AG04449 (cell line): Measurements from ENCODE around the gene CHKA.

Source experiments
- CTCF ChIA-PET: fragments of 350-600 bp; formaldehyde crosslinking; extraction: SDS; loops from one replicate; lab custom pipeline; 2021; ENCODE audit warnings: antibody characterized with exemption; lab: Yijun Ruan, JAX
- POLR2A ChIA-PET: fragments of 400-600, 350-600 bp; formaldehyde crosslinking; extraction: SDS; loops from one replicate; lab custom pipeline; 2020; ENCODE audit warnings: antibody characterized with exemption, inconsistent platforms; lab: Yijun Ruan, JAX
- DNase-seq: peaks from one replicate; pipeline ENCODE4 v3.0.0-alpha.2; 2010; ENCODE audit warnings: low read depth, low spot score
- H3K4me3 ChIP-seq: 2 replicates; pipeline ENCODE4 v1.5.1; 2011; ENCODE audit warnings: low read depth, mild to moderate bottlenecking, control low read depth, low read length
- TF ChIP-seq, protein P1 (sequence below): IDR thresholded peaks from one replicate; pipeline ENCODE4 v1.5.1; 2011; ENCODE audit warnings: mild to moderate bottlenecking, moderate library complexity, low read length, control low read depth, inconsistent platforms; ENCODE audit not compliant: insufficient read depth; ENCODE audit errors: missing control alignments

The CHKA gene

GRCh38 chr11:68019486-68019885 is 101.7 kb downstream of the CHKA start:
- CTCF ChIA-PET, result interaction anchor here (1.3 kb wide), 1 partner anchor 8 kb away, joined by 3 read pairs; no protein-coding TSS in a partner anchor
- DNase-seq, result no peak
- POLR2A ChIA-PET, result interaction anchor here (1.2 kb wide), 1 partner anchor 9 kb away, joined by 5 read pairs; the partner anchor contains the start of gene ALDH3B1
- no peak overlapping the region for H3K4me3 ChIP-seq
- TF ChIP-seq, protein P1, sequence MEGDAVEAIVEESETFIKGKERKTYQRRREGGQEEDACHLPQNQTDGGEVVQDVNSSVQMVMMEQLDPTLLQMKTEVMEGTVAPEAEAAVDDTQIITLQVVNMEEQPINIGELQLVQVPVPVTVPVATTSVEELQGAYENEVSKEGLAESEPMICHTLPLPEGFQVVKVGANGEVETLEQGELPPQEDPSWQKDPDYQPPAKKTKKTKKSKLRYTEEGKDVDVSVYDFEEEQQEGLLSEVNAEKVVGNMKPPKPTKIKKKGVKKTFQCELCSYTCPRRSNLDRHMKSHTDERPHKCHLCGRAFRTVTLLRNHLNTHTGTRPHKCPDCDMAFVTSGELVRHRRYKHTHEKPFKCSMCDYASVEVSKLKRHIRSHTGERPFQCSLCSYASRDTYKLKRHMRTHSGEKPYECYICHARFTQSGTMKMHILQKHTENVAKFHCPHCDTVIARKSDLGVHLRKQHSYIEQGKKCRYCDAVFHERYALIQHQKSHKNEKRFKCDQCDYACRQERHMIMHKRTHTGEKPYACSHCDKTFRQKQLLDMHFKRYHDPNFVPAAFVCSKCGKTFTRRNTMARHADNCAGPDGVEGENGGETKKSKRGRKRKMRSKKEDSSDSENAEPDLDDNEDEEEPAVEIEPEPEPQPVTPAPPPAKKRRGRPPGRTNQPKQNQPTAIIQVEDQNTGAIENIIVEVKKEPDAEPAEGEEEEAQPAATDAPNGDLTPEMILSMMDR, result no peak

- DNase-seq, result no peak
- ChIA-PET POLR2A (interaction anchor here (1.2 kb wide), 1 partner anchor 8 kb away, joined by 5 read pairs; the partner anchor contains the start of gene ALDH3B1), CTCF (interaction anchor here (1.3 kb wide), 1 partner anchor 8 kb away, joined by 3 read pairs; no protein-coding TSS in a partner anchor)
- H3K4me3 ChIP-seq, result no peak overlapping the region
- TF ChIP-seq, protein P1, result no peak
Observed at GRCh38 chr11:68018730-68019190, 102.4 kb downstream of the CHKA start.

DNA sequence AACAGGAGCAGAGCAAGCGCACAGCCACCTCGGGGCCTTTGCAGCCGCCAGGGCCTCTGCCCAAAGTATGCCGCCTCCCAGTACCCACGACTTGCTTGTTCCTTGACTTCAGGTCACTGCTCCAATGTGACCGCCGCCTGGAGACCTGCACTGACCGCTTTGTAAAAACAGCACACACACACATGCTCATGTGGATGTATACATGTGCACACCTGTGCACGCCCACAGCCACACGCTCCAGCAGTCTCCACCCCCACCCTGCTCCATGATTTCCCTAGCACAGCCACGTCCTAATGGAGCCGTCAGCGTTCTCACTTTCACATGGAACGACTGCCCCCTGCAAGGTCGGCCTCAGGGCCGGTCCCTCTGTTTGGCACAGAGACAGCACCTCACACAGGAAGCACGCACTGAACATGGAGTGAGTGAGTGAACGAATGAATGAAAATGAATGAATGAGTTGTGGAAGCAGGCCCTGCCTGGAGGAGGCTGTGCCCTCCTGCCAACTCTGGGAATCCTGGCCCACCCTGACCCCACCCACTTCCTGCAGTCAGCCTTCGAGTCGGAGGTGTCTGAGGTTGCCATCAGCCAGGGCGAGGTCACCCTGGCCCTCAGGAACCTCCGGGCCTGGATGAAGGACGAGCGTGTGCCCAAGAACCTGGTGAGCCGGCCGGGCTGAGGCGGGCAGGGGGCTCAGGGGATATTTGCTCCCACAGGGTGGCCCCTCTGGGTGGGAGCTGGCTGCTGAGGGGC is 103.0 kb downstream of the CHKA start:
- H3K4me3 ChIP-seq, result no peak overlapping the region
- CTCF ChIA-PET, result interaction anchor here (1.3 kb wide), 1 partner anchor 9 kb away, joined by 3 read pairs; no protein-coding TSS in a partner anchor
- no peak for DNase-seq
- TF ChIP-seq, protein P1, result no peak
- POLR2A ChIA-PET, result no interaction called here

DNA sequence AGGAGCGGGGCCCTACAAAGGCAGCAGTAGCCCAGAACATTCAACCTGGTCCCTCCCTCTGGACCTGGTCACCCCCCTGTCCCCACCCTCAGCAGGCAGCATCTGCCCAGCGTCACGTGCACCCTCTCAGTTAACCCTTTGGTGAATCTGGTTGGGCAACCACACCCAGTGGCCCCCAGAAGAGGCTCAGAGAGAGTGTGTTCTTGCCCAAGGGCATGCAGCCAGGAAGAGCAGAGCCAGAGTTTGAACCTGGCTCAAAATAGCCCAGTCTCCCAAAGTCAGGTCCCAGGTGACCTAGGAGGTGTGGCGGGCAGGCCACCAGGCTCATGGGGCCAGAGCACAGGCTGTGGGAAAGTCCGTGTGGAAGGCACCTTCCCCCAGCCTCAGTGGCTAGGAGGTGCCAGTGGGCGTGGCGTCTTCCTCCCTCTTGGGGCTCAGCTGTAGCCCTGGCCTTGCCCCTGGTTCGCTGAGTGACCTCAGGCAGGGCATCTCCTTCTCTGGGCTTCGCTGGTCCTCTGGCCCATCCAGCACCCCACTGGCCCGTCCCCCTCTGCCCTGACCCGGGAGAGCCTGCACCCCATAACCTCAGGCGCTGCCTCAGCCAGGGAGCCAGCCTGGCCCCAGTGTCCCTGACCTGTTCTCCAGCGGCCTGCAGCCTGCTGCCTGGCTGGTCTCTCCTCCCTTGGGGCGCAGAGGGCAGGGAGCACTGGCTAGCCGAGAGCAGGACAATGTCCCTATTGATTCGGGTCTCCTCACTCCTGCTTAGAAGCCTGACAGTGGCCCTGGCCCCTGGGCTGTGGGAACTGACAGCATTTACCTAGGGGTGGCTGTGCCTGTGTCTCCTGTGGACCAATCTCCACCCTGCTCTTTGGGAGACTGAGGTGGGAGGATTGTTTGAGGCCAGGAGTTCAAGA is 104.0 kb downstream of the CHKA start:
- CTCF ChIA-PET, result no interaction called here

DNA sequence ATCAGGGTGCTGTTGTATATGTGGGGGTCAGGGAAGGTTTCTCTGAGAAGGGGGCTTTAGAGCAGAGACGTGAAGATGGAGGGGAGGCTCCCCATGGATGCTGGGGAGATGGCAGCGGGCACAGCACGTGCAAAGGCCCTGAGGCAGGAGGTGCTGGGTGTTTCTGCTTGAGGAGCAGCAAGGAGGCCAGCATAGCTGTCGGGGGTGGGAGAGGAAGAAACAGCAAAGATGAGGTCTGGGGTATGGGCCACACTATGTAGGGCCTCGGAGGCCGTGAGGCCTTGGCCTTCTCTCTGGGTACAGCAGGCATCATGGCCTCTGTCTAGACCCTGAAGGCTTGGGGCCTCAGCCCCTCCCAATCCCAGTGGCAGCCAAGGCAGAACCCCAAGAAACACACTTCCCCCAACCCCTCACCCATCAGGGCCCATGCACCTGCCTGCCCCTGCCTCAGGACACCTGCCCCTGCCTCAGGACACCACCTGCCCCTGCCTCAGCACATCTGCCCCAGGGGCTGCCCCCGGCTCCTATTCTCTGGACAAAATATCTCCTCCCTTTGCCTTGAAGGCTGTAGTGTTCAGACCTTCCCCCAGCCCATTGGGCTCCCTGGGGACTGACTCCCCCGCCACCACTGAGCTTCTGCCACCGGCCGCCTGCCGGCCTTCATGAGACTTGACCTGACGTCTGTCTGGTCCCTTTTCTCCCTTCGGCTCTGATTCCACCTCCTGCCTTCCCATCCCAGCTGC is 104.9 kb downstream of the CHKA start:
- DNase-seq, result no peak
- TF ChIP-seq, protein P1, result no peak
- CTCF ChIA-PET, result no interaction called here
- no peak overlapping the region for H3K4me3 ChIP-seq
- POLR2A ChIA-PET, result no interaction called here

More for the DNA sequence above, 104.0 kb downstream of the CHKA start:
- TF ChIP-seq, protein P1, result no peak
- POLR2A ChIA-PET, result no interaction called here
- no peak for DNase-seq
- no peak overlapping the region for H3K4me3 ChIP-seq
